Sigmoid colon (tissue), 7 donors: ENCODE data around the gene ACAN. TPM values are rescaled to one million over a fixed set of nuclear protein-coding genes. Genes with fewer than 3 reads are reported as not detected.

Experiments used
- DNase-seq: peaks from one replicate; pipeline ENCODE4 v3.0.0-alpha.2; 2019
- H3K27ac ChIP-seq, 4 donors: fragments of 200-600 bp; sonication (generic); one replicate each; pipeline ENCODE4 v1.5.1; 2016 to 2019; ENCODE audit warnings: mild to moderate bottlenecking in 1 of 4
- H3K27me3 ChIP-seq, 3 donors: fragments of 200-600 bp; sonication (generic); one replicate each; pipeline ENCODE4 v1.5.1; 2019; ENCODE audit warnings: mild to moderate bottlenecking in 1 of 3
- H3K36me3 ChIP-seq, 4 donors: fragments of 200-600 bp; sonication (generic); one replicate each; pipeline ENCODE4 v1.5.1; 2016 to 2019
- H3K4me1 ChIP-seq, 4 donors: fragments of 200-600 bp; sonication (generic); one replicate each; pipeline ENCODE4 v1.5.1; 2017 to 2019
- H3K4me3 ChIP-seq, 4 donors: fragments of 200-600 bp; sonication (generic); one replicate each; pipeline ENCODE4 v1.5.1; 2017 to 2019; ENCODE audit warnings: mild to moderate bottlenecking in 2 of 4, moderate library complexity in 1 of 4
- H3K9me3 ChIP-seq, 4 donors: fragments of 200-600 bp in 3 of 4; sonication (generic) in 3 of 4; one replicate each; pipeline versions ENCODE4 v1.5.1 to v1.6.1; 2013 to 2019
- CTCF ChIP-seq, 4 experiments: fragments of 450-650 bp in 3 of 4; fragments of 200-600 bp in 1 of 4; IDR thresholded peaks; one replicate each; pipeline ENCODE4 v1.5.1; 2016 to 2019; ENCODE audit warnings: antibody characterized with exemption in 4 of 4, mild to moderate bottlenecking in 3 of 4, moderate library complexity in 2 of 4
- EP300 ChIP-seq, 4 donors: sonication (generic); formaldehyde crosslinking; IDR thresholded peaks; one replicate each; pipeline ENCODE4 v1.6.1; 2017; ENCODE audit warnings: antibody characterized with exemption in 4 of 4
- POLR2A ChIP-seq, 2 donors: fragments of 450-650 bp; IDR thresholded peaks; one replicate each; pipeline ENCODE4 v1.6.1; 2016; ENCODE audit warnings: antibody characterized with exemption in 2 of 2, mild to moderate bottlenecking in 2 of 2, moderate library complexity in 2 of 2
- POLR2AphosphoS5 ChIP-seq, 4 donors: sonication (generic); formaldehyde crosslinking; IDR thresholded peaks; one replicate each; pipeline ENCODE4 v1.6.1; 2017; ENCODE audit warnings: antibody characterized with exemption in 4 of 4
- whole genome bisulfite sequencing, 2 donors: extraction: QIAGEN DNeasy Blood & Tissue Kit; methylation state at CpG; one replicate each; pipeline ENCODE4 v1.1.7; 2013; 5-methylcytosine and 5-hydroxymethylcytosine counted together
- intact Hi-C: fragments of 100-400 bp; cut with DNase I; formaldehyde crosslinking; loops from one replicate; pipeline ENCODE4 v1.15.1; 2023
- polyA plus RNA-seq, 3 donors: library from polyadenylated mRNA; stranded (reverse); fragments of 200-250 nt; gene quantifications; one replicate each; pipeline ENCODE4 v1.2.3, GENCODE V29; 2013
- total RNA-seq, 4 donors: library from RNA; depleted of rRNA; stranded (reverse); fragments of >200 nt; gene quantifications; one replicate each; pipeline ENCODE4 v1.1.0, GENCODE V29; 2016
- donor health status: healthy with polysubstance abuse.
- donor health status: Bipolar disorder and iron deficiency.
- donor health status: healthy.

The ACAN gene
- total and polyA plus RNA-seq, 7 donors = 0.17 to 0.36 TPM; not detected in 5

GRCh38 chr15:88897456-88898194 is 94.4 kb downstream of the ACAN start:
- TF ChIP-seq CTCF (IDR thresholded peaks at IDR 0.05) (peak; percentile 35 to 70 (median 55)), POLR2AphosphoS5 (IDR thresholded peaks at IDR 0.05) (peak in 1 of 4 donors; percentile 21), EP300 (IDR thresholded peaks at IDR 0.05) (no peak), POLR2A (IDR thresholded peaks at IDR 0.05) (no peak)
- Histone ChIP-seq H3K27ac (peak overlapping the region; percentile 43 to 77 (median 62)), H3K9me3 (no peaks in the 10 kb centered on the region), H3K4me1 (peaks cover 0 to 36% (median 32%) of the 10 kb centered on the region in 4 donors), H3K36me3 (peaks cover 0 to 14% (median 0%) of the 10 kb centered on the region in 4 donors), H3K27me3 (peaks cover 11 to 33% (median 29%) of the 10 kb centered on the region in 3 donors), H3K4me3 (no peak overlapping the region)
- WGBS, 2 donors = 47 to 49% methylated on average over 12 of the region's 12 CpGs
- DNase-seq = peak; percentile 94
- intact Hi-C loops = loop anchor here (5.0 kb wide), 4 partner anchors 240 to 420 kb away; partner anchors contain the start of genes AEN and FANCI

GRCh38 chr15:88898736-88899135 is 95.5 kb downstream of the ACAN start:
- no peak overlapping the region for H3K4me3 ChIP-seq
- no peak for DNase-seq
- intact Hi-C loops = loop anchor here (5.0 kb wide), 4 partner anchors 241 to 421 kb away; partner anchors contain the start of genes AEN and FANCI
- WGBS, 2 donors = 86 to 92% methylated on average over 15 of the region's 15 CpGs
- no peak overlapping the region for H3K27ac ChIP-seq
- H3K27me3 ChIP-seq = peaks cover 11 to 22% (median 19%) of the 10 kb centered on the region in 3 donors
- H3K36me3 ChIP-seq = peaks cover 0 to 20% (median 0%) of the 10 kb centered on the region in 4 donors
- peaks cover 0 to 36% (median 32%) of the 10 kb centered on the region in 4 donors for H3K4me1 ChIP-seq
- TF ChIP-seq POLR2A (IDR thresholded peaks at IDR 0.05) (no peak), POLR2AphosphoS5 (IDR thresholded peaks at IDR 0.05) (no peak), CTCF (IDR thresholded peaks at IDR 0.05) (no peak)
- no peaks in the 10 kb centered on the region for H3K9me3 ChIP-seq

- intact Hi-C loops = loop anchor here (5.0 kb wide), 4 partner anchors 242 to 422 kb away; partner anchors contain the start of genes AEN and FANCI
Measured at GRCh38 chr15:88899251-88899650, 96.0 kb downstream of the ACAN start.

GRCh38 chr15:88900309-88900981 is 97.2 kb downstream of the ACAN start:
- intact Hi-C loops = no loop called here
- peaks cover 0 to 22% (median 0%) of the 10 kb centered on the region in 4 donors for H3K36me3 ChIP-seq
- no peak for TF ChIP-seq POLR2AphosphoS5 (IDR thresholded peaks at IDR 0.05)
- no peak for TF ChIP-seq CTCF (IDR thresholded peaks at IDR 0.05)
- no peak for TF ChIP-seq EP300 (IDR thresholded peaks at IDR 0.05)
- TF ChIP-seq POLR2A (IDR thresholded peaks at IDR 0.05) = no peak
- WGBS, 2 donors = 78 to 87% methylated on average over 12 of the region's 12 CpGs
- H3K9me3 ChIP-seq = no peaks in the 10 kb centered on the region
- no peak overlapping the region for H3K27ac ChIP-seq
- H3K27me3 ChIP-seq = peaks cover under 1 to 5% (median 2%) of the 10 kb centered on the region in 3 donors
- no peak for DNase-seq
- no peak overlapping the region for H3K4me3 ChIP-seq
- H3K4me1 ChIP-seq = peaks cover 0 to 30% (median 25%) of the 10 kb centered on the region in 4 donors

More at GRCh38 chr15:88899251-88899650, 96.0 kb downstream of the ACAN start:
- H3K9me3 ChIP-seq = no peaks in the 10 kb centered on the region
- H3K4me3 ChIP-seq = no peak overlapping the region
- peak overlapping the region in 1 of 4 donors; percentile 32 for H3K27ac ChIP-seq
- TF ChIP-seq EP300 (IDR thresholded peaks at IDR 0.05) (no peak), POLR2A (IDR thresholded peaks at IDR 0.05) (no peak), CTCF (IDR thresholded peaks at IDR 0.05) (no peak), POLR2AphosphoS5 (IDR thresholded peaks at IDR 0.05) (no peak)
- no peak for DNase-seq
- peaks cover 0 to 31% (median 30%) of the 10 kb centered on the region in 4 donors for H3K4me1 ChIP-seq
- H3K36me3 ChIP-seq = peaks cover 0 to 22% (median 0%) of the 10 kb centered on the region in 4 donors
- WGBS, 2 donors = 79 to 90% methylated on average over 9 of the region's 9 CpGs
- peaks cover 11 to 16% (median 14%) of the 10 kb centered on the region in 3 donors for H3K27me3 ChIP-seq
